Fibroblast of lung (primary cell): Measurements from ENCODE around the gene SALL2. TPM values are rescaled to one million over a fixed set of nuclear protein-coding genes. Genes with fewer than 3 reads are reported as not detected.

Experiments used
- DNase-seq, 2 donors: peaks; one replicate each; pipeline versions ENCODE4 v3.0.0 to v3.0.0-alpha.2; 2010; ENCODE audit warnings: low read depth in 2 of 2
- H2AFZ ChIP-seq: 2 replicates; pipeline ENCODE4 v1.5.1; 2012; ENCODE audit warnings: low read length, control low read depth, inconsistent platforms
- H3K27ac ChIP-seq: 2 replicates; pipeline ENCODE4 v1.5.1; 2011; ENCODE audit warnings: low read length, control low read depth; ENCODE audit not compliant: insufficient read depth
- H3K27me3 ChIP-seq: 2 replicates; pipeline ENCODE4 v1.5.1; 2011; ENCODE audit warnings: mild to moderate bottlenecking, low read length; ENCODE audit not compliant: control insufficient read depth, insufficient read depth
- H3K36me3 ChIP-seq: 2 replicates; pipeline ENCODE4 v1.5.1; 2011; ENCODE audit warnings: low read length; ENCODE audit not compliant: control insufficient read depth, insufficient read depth
- H3K4me1 ChIP-seq: 2 replicates; pipeline ENCODE4 v1.5.1; 2011; ENCODE audit warnings: low read length; ENCODE audit not compliant: control insufficient read depth, insufficient read depth; ENCODE audit errors: extremely low read depth
- H3K4me2 ChIP-seq: 2 replicates; pipeline ENCODE4 v1.5.1; 2011; ENCODE audit warnings: low read length, control low read depth; ENCODE audit not compliant: insufficient read depth; ENCODE audit errors: extremely low read depth
- H3K4me3 ChIP-seq, 4 experiments: fragments of 200-600 bp in 1 of 4; sonication (generic) in 1 of 4; replicated peaks in 1 of 4; 2 replicates each; pipeline ENCODE4 v1.5.1; 2011 to 2016; ENCODE audit warnings: low read length in 4 of 4, low read depth in 3 of 4, mild to moderate bottlenecking in 3 of 4, control low read depth in 2 of 4, inconsistent platforms in 1 of 4, mixed read lengths in 1 of 4; ENCODE audit not compliant: insufficient read depth in 1 of 4; ENCODE audit errors: control extremely low read depth in 1 of 4
- H3K79me2 ChIP-seq: 2 replicates; pipeline ENCODE4 v1.5.1; 2012; ENCODE audit warnings: mild to moderate bottlenecking, low read length, inconsistent platforms; ENCODE audit not compliant: control insufficient read depth, insufficient read depth
- H3K9ac ChIP-seq: 2 replicates; pipeline ENCODE4 v1.5.1; 2011; ENCODE audit warnings: mild to moderate bottlenecking, low read length, control low read depth; ENCODE audit not compliant: insufficient read depth
- H3K9me3 ChIP-seq: 2 replicates; pipeline ENCODE4 v1.5.1; 2012; ENCODE audit warnings: low read depth, low read length; ENCODE audit not compliant: control insufficient read depth, insufficient read depth
- H4K20me1 ChIP-seq: 2 replicates; pipeline ENCODE4 v1.5.1; 2011; ENCODE audit warnings: low read length; ENCODE audit not compliant: control insufficient read depth, insufficient read depth; ENCODE audit errors: extremely low read depth
- CTCF ChIP-seq, 2 donors: IDR thresholded peaks in 1 of 2; conservative IDR thresholded peaks in 1 of 2; 1 replicate in 1 of 2; 2 replicates in 1 of 2; pipeline ENCODE4 v1.5.1; 2011 to 2012; ENCODE audit warnings: low read length in 2 of 2, control low read depth in 1 of 2, inconsistent platforms in 1 of 2, low read depth in 1 of 2, mild to moderate bottlenecking in 1 of 2
- EZH2 ChIP-seq: IDR thresholded peaks from 2 replicates; pipeline ENCODE4 v1.5.1; 2012; ENCODE audit warnings: low read length, control low read depth, mild to moderate bottlenecking; ENCODE audit errors: missing control alignments
- polyA plus RNA-seq, 2 donors: library from polyadenylated mRNA; depleted of rRNA in 1 of 2; stranded (reverse) in 1 of 2; unstranded in 1 of 2; fragments of >200 nt; gene quantifications; 2 replicates each; pipeline ENCODE4 v1.2.1, GENCODE V29; 2011 to 2012; ENCODE audit warnings: missing spikeins in 1 of 2
- total RNA-seq: library from RNA; depleted of rRNA; stranded (reverse); fragments of >200 nt; gene quantifications from 2 replicates; pipeline ENCODE4 v1.2.1, GENCODE V29; 2014

Gene SALL2
- total and polyA plus RNA-seq, 2 donors (not counting 1 experiment from before 2014, with no cell fraction given): 3.5 to 3.9 TPM

GRCh38 chr14:21521501-21521900 is 4.6 kb downstream of the SALL2 start:
- Histone ChIP-seq H3K4me2 (no peak overlapping the region), H3K27me3 (no peaks in the 10 kb centered on the region), H3K4me1 (no peaks in the 10 kb centered on the region), H3K79me2 (no peaks in the 10 kb centered on the region), H3K36me3 (no peaks in the 10 kb centered on the region), H3K4me3 (no peak overlapping the region), H3K27ac (no peak overlapping the region), H3K9me3 (no peaks in the 10 kb centered on the region), H3K9ac (no peak overlapping the region), H2AFZ (no peak overlapping the region), H4K20me1 (no peaks in the 10 kb centered on the region)
- DNase-seq: peak; percentile 50 to 86
- no peak for TF ChIP-seq EZH2
- TF ChIP-seq CTCF (conservative IDR thresholded peaks at IDR 0.05 in 1 of 2, IDR thresholded peaks at IDR 0.05 in 1 of 2; ENCODE audit: low read depth in 1 of 2, low read length in 2 of 2): no peak

- Histone ChIP-seq H3K79me2 (no peaks in the 10 kb centered on the region), H3K4me1 (no peaks in the 10 kb centered on the region), H3K27me3 (no peaks in the 10 kb centered on the region), H3K4me2 (no peak overlapping the region), H3K4me3 (no peak overlapping the region), H3K36me3 (no peaks in the 10 kb centered on the region), H3K9me3 (no peaks in the 10 kb centered on the region), H4K20me1 (no peaks in the 10 kb centered on the region), H3K27ac (no peak overlapping the region), H2AFZ (no peak overlapping the region), H3K9ac (no peak overlapping the region)
- TF ChIP-seq EZH2 (no peak), CTCF (conservative IDR thresholded peaks at IDR 0.05 in 1 of 2, IDR thresholded peaks at IDR 0.05 in 1 of 2; ENCODE audit: low read depth in 1 of 2, low read length in 2 of 2) (no peak)
- no peak for DNase-seq
Observed at GRCh38 chr14:21520767-21521166, 5.4 kb downstream of the SALL2 start.

- Histone ChIP-seq H3K4me1 (no peaks in the 10 kb centered on the region), H3K27me3 (no peaks in the 10 kb centered on the region), H3K4me3 (no peak overlapping the region), H3K27ac (no peak overlapping the region), H3K36me3 (no peaks in the 10 kb centered on the region), H4K20me1 (no peaks in the 10 kb centered on the region), H3K9me3 (no peaks in the 10 kb centered on the region), H2AFZ (no peak overlapping the region), H3K79me2 (no peaks in the 10 kb centered on the region), H3K9ac (no peak overlapping the region), H3K4me2 (no peak overlapping the region)
- no peak for TF ChIP-seq CTCF (conservative IDR thresholded peaks at IDR 0.05 in 1 of 2, IDR thresholded peaks at IDR 0.05 in 1 of 2; ENCODE audit: low read depth in 1 of 2, low read length in 2 of 2)
- no peak for TF ChIP-seq EZH2
- no peak for DNase-seq
Observed at GRCh38 chr14:21518725-21519124, 7.4 kb downstream of the SALL2 start.
